Stimulated activated naive CD4-positive, alpha-beta T cell treated with Interleukin-2 at 50 U/mL for 16 hours (primary cell): ENCODE results near the gene PCDHB16.

ENCODE experiments used
- DNase-seq: peaks from one replicate; lab custom pipeline; 2025; lab: John Stamatoyannopoulos, UW

Gene PCDHB16

GRCh38 chr5:141234109-141234667, 52.0 kb downstream of the PCDHB16 start:
- no peak for DNase-seq
